CD14-positive monocyte (primary cell): ENCODE data around the gene ZSCAN23. TPM values are rescaled to one million over a fixed set of nuclear protein-coding genes. Genes with fewer than 3 reads are reported as not detected.

Experiments
- DNase-seq, 3 donors: peaks; one replicate each; pipeline ENCODE4 v3.0.0-alpha.2; 2011 to 2022
- H2AFZ ChIP-seq: 2 replicates; pipeline ENCODE4 v1.6.0; 2012; ENCODE audit warnings: mild to moderate bottlenecking, low read depth, low read length, inconsistent platforms; ENCODE audit not compliant: insufficient read depth, poor library complexity, severe bottlenecking
- H3K27ac ChIP-seq, 2 donors: 1 replicate in 1 of 2; 2 replicates in 1 of 2; pipeline ENCODE4 v1.5.1; 2012 to 2013; ENCODE audit warnings: low read length in 2 of 2, control low read depth in 1 of 2, inconsistent platforms in 1 of 2, low read depth in 1 of 2, mild to moderate bottlenecking in 1 of 2
- H3K27me3 ChIP-seq, 2 donors: one replicate each; pipeline versions ENCODE4 v1.6.0 to v1.6.1; 2011 to 2013; ENCODE audit warnings: low read length in 2 of 2; ENCODE audit not compliant: control insufficient read depth in 2 of 2, insufficient read depth in 2 of 2
- H3K36me3 ChIP-seq, 2 donors: replicated peaks in 1 of 2; 1 replicate in 1 of 2; 2 replicates in 1 of 2; pipeline versions ENCODE4 v1.5.1 to v1.6.1; 2012 to 2013; ENCODE audit warnings: low read length in 2 of 2, control low read depth in 1 of 2, inconsistent platforms in 1 of 2, mild to moderate bottlenecking in 1 of 2; ENCODE audit not compliant: insufficient read depth in 2 of 2, control insufficient read depth in 1 of 2
- H3K4me1 ChIP-seq, 2 donors: 1 replicate in 1 of 2; 2 replicates in 1 of 2; pipeline versions ENCODE4 v1.5.1 to v1.6.1; 2012 to 2013; ENCODE audit warnings: low read length in 2 of 2, control low read depth in 1 of 2, inconsistent platforms in 1 of 2, mild to moderate bottlenecking in 1 of 2, moderate library complexity in 1 of 2; ENCODE audit not compliant: insufficient read depth in 2 of 2, control insufficient read depth in 1 of 2
- H3K4me2 ChIP-seq: replicated peaks from 2 replicates; pipeline ENCODE3; 2012; ENCODE audit warnings: low read length, moderate library complexity, mild to moderate bottlenecking; ENCODE audit not compliant: poor library complexity, severe bottlenecking; ENCODE audit errors: extremely low read depth
- H3K4me3 ChIP-seq, 3 experiments: fragments of 200-600 bp in 1 of 3; sonication (generic) in 1 of 3; replicated peaks in 1 of 3; 1 replicate in 2 of 3; 2 replicates in 1 of 3; pipeline ENCODE4 v1.5.1; 2011 to 2013; ENCODE audit warnings: low read length in 3 of 3, mild to moderate bottlenecking in 3 of 3, control low read depth in 2 of 3, low read depth in 2 of 3, inconsistent platforms in 1 of 3, moderate library complexity in 1 of 3
- H3K79me2 ChIP-seq: 2 replicates; pipeline ENCODE4 v1.6.0; 2012; ENCODE audit warnings: mild to moderate bottlenecking, control low read depth, inconsistent platforms, low read length, moderate library complexity; ENCODE audit not compliant: insufficient read depth
- H3K9ac ChIP-seq: 2 replicates; pipeline ENCODE4 v1.6.0; 2017; ENCODE audit warnings: low read length, mild to moderate bottlenecking; ENCODE audit not compliant: insufficient read depth, poor library complexity, severe bottlenecking
- H3K9me3 ChIP-seq, 2 donors: replicated peaks in 1 of 2; 1 replicate in 1 of 2; 2 replicates in 1 of 2; pipeline versions ENCODE4 v1.5.1 to v1.6.1; 2012 to 2013; ENCODE audit warnings: low read length in 2 of 2, control low read depth in 1 of 2; ENCODE audit not compliant: control insufficient read depth in 1 of 2, insufficient read depth in 1 of 2
- H4K20me1 ChIP-seq: 2 replicates; pipeline ENCODE4 v1.6.0; 2012; ENCODE audit warnings: mild to moderate bottlenecking, low read length, control low read depth, moderate library complexity; ENCODE audit not compliant: insufficient read depth
- H3K27ac Mint-ChIP-seq, 7 donors: one replicate each; pipeline ENCODE4 v1.8.0; 2020; ENCODE audit warnings: mild to moderate bottlenecking in 7 of 7, mixed read lengths in 7 of 7, moderate library complexity in 6 of 7, inconsistent platforms in 2 of 7
- H3K27me3 Mint-ChIP-seq, 3 donors: one replicate each; pipeline ENCODE4 v1.8.0; 2021 to 2022; ENCODE audit warnings: low read depth in 3 of 3, mild to moderate bottlenecking in 3 of 3, mixed read lengths in 3 of 3, moderate library complexity in 3 of 3, inconsistent platforms in 1 of 3
- H3K36me3 Mint-ChIP-seq, 2 donors: one replicate each; pipeline ENCODE4 v1.8.0; 2020; ENCODE audit warnings: mixed read lengths in 2 of 2, inconsistent platforms in 1 of 2, mild to moderate bottlenecking in 1 of 2
- H3K4me1 Mint-ChIP-seq: one replicate; pipeline ENCODE4 v1.8.0; 2020; ENCODE audit warnings: mild to moderate bottlenecking, mixed read lengths
- H3K4me3 Mint-ChIP-seq, 2 donors: one replicate each; pipeline ENCODE4 v1.8.0; 2020; ENCODE audit warnings: mild to moderate bottlenecking in 2 of 2, mixed read lengths in 2 of 2, moderate library complexity in 1 of 2
- H3K9me3 Mint-ChIP-seq, 7 donors: one replicate each; pipeline ENCODE4 v1.8.0; 2020 to 2022; ENCODE audit warnings: mixed read lengths in 7 of 7, mild to moderate bottlenecking in 6 of 7, moderate library complexity in 6 of 7, inconsistent platforms in 2 of 7
- CTCF ChIP-seq: fragments of 200-600 bp; IDR thresholded peaks from one replicate; pipeline ENCODE4 v1.8.0; 2022; ENCODE audit warnings: antibody characterized with exemption, mild to moderate bottlenecking
- WGBS: methylation state at CpG from one replicate; pipeline ENCODE4 v1.1.5; 2013; ENCODE audit warnings: missing lambda C conversion rate; ENCODE audit not compliant: insufficient coverage; 5-methylcytosine and 5-hydroxymethylcytosine counted together
- intact Hi-C, 2 donors: fragments of 100-400 bp; cut with micrococcal nuclease; formaldehyde crosslinking; loops; one replicate each; pipeline versions ENCODE4 v1.15.0 to v1.15.1; 2023
- polyA plus RNA-seq, 3 donors: library from polyadenylated mRNA; depleted of rRNA in 1 of 3; unstranded in 2 of 3; stranded (reverse) in 1 of 3; fragments of 300-500 nt in 2 of 3; fragments of >200 nt in 1 of 3; fragmentation: Illumina TruSeq in 2 of 3; gene quantifications; 1 replicate in 2 of 3; 2 replicates in 1 of 3; pipeline ENCODE4 v1.2.3, GENCODE V29; 2012 to 2021

ZSCAN23 gene
- polyA plus RNA-seq, 3 donors: not detected

- TF ChIP-seq CTCF: no peak
- Histone ChIP-seq H3K4me1 (no peaks in the 10 kb centered on the region), H2AFZ (no peak overlapping the region), H3K36me3 (no peaks in the 10 kb centered on the region), H3K79me2 (no peaks in the 10 kb centered on the region), H3K27ac (no peak overlapping the region), H3K4me3 (no peak overlapping the region), H3K27me3 (no peaks in the 10 kb centered on the region), H3K4me2 (no peak overlapping the region), H3K9me3 (no peaks in the 10 kb centered on the region), H4K20me1 (no peaks in the 10 kb centered on the region), H3K9ac (no peak overlapping the region)
- DNase-seq: no peak
- no peak overlapping the region for H3K27ac Mint-ChIP-seq
- no peak overlapping the region for H3K4me3 Mint-ChIP-seq
- peaks cover 0 to 5% (median 2%) of the 10 kb centered on the region in 3 donors for H3K27me3 Mint-ChIP-seq
- peaks cover 0 to 8% (median 0%) of the 10 kb centered on the region in 7 donors for H3K9me3 Mint-ChIP-seq
- no peaks in the 10 kb centered on the region for H3K4me1 Mint-ChIP-seq
- intact Hi-C loops: no loop called here
- H3K36me3 Mint-ChIP-seq: no peaks in the 10 kb centered on the region
These were observed 10.2 kb downstream of the ZSCAN23 start for GRCh38 chr6:28433119-28433518.

- Mint-ChIP-seq H3K4me1 (no peaks in the 10 kb centered on the region), H3K4me3 (no peak overlapping the region), H3K9me3 (peaks cover 0 to 13% (median 6%) of the 10 kb centered on the region in 7 donors), H3K36me3 (no peaks in the 10 kb centered on the region), H3K27ac (no peak overlapping the region), H3K27me3 (no peaks in the 10 kb centered on the region)
- H3K27ac ChIP-seq: no peak overlapping the region
- H3K9me3 ChIP-seq: no peaks in the 10 kb centered on the region
- H3K36me3 ChIP-seq: no peaks in the 10 kb centered on the region
- intact Hi-C loops: no loop called here
- H3K27me3 ChIP-seq: no peaks in the 10 kb centered on the region
- no peak for TF ChIP-seq CTCF
- H3K79me2 ChIP-seq: no peaks in the 10 kb centered on the region
- H3K4me1 ChIP-seq: no peaks in the 10 kb centered on the region
- no peak overlapping the region for H3K4me2 ChIP-seq
- no peaks in the 10 kb centered on the region for H4K20me1 ChIP-seq
- H2AFZ ChIP-seq: no peak overlapping the region
- no peak overlapping the region for H3K9ac ChIP-seq
- no peak for DNase-seq
- H3K4me3 ChIP-seq: no peak overlapping the region
- WGBS: 97% methylated on average over 14 of the region's 16 CpGs
These were observed 13.5 kb downstream of the ZSCAN23 start for GRCh38 chr6:28429781-28430180.
